Stimulated activated CD8-positive, alpha-beta memory T cell treated with anti-CD3 and anti-CD28 coated beads, Interleukin-4, amount 100 ng/mL, for 24 hours (primary cell): ENCODE results near the gene UBE2R2.
"Not testable (repeated sequence)": the region's sequence is repeated elsewhere in the genome, so short reads cannot be mapped to it uniquely, and the experiment has no call there.

Source experiments
- DNase-seq: peaks from one replicate; pipeline ENCODE4 v3.0.0-alpha.2; 2020; ENCODE audit warnings: low read depth

UBE2R2 gene

GRCh38 chr9:33799928-33800704, 16.8 kb upstream of the UBE2R2 start:
- DNase-seq, result no peak

- no peak for DNase-seq
Observed at GRCh38 chr9:33800886-33801285, 16.1 kb upstream of the UBE2R2 start.

- not testable (repeated sequence) for DNase-seq
Observed at GRCh38 chr9:33801943-33802500, 14.9 kb upstream of the UBE2R2 start.

GRCh38 chr9:33804196-33804595, 12.8 kb upstream of the UBE2R2 start:
- DNase-seq, result not testable (repeated sequence)

- DNase-seq, result not testable (repeated sequence)
Observed at GRCh38 chr9:33807156-33807555, 9.8 kb upstream of the UBE2R2 start.

- not testable (repeated sequence) for DNase-seq
Observed at GRCh38 chr9:33808979-33809322, 8.0 kb upstream of the UBE2R2 start.

GRCh38 chr9:33809506-33809905, 7.5 kb upstream of the UBE2R2 start:
- DNase-seq, result no peak

- no peak for DNase-seq
Observed at GRCh38 chr9:33813712-33814641, 3.0 kb upstream of the UBE2R2 start.

- no peak for DNase-seq
Observed at GRCh38 chr9:33815781-33816180, 1.2 kb upstream of the UBE2R2 start.

- peak; percentile 7 for DNase-seq
Observed at GRCh38 chr9:33817327-33818166, 587 bp downstream of the UBE2R2 start.

GRCh38 chr9:33818167-33818846, 1.3 kb downstream of the UBE2R2 start:
- DNase-seq, result no peak

- no peak for DNase-seq
Observed at GRCh38 chr9:33818847-33819500, 2.0 kb downstream of the UBE2R2 start.

GRCh38 chr9:33820231-33820745, 3.3 kb downstream of the UBE2R2 start:
- DNase-seq, result no peak

GRCh38 chr9:33823801-33824200, 6.8 kb downstream of the UBE2R2 start:
- DNase-seq, result no peak

- DNase-seq, result not testable (repeated sequence)
Observed at GRCh38 chr9:33827285-33827684, 10.3 kb downstream of the UBE2R2 start.

GRCh38 chr9:33829641-33830230, 12.8 kb downstream of the UBE2R2 start:
- not testable (repeated sequence) for DNase-seq

- DNase-seq, result no peak
Observed at GRCh38 chr9:33835625-33836260, 18.8 kb downstream of the UBE2R2 start.

- DNase-seq, result not testable (repeated sequence)
Observed at GRCh38 chr9:33836261-33836660, 19.3 kb downstream of the UBE2R2 start.

GRCh38 chr9:33837138-33837537, 20.2 kb downstream of the UBE2R2 start:
- DNase-seq, result no peak

- DNase-seq, result no peak
Observed at GRCh38 chr9:33840381-33840780, 23.4 kb downstream of the UBE2R2 start.
